Liver (tissue), 9 donors: ENCODE results near the gene TRAPPC3. TPM values are rescaled to one million over a fixed set of nuclear protein-coding genes. Genes with fewer than 3 reads are reported as not detected.

ENCODE experiments used
- DNase-seq: peaks from one replicate; pipeline ENCODE4 v3.0.0-alpha.2; 2017; ENCODE audit warnings: low spot score
- H3K27ac ChIP-seq, 2 donors: one replicate each; pipeline ENCODE4 v1.7.0; 2013; ENCODE audit warnings: inconsistent platforms in 2 of 2, low read length in 2 of 2, control low read depth in 1 of 2, low read depth in 1 of 2, mild to moderate bottlenecking in 1 of 2
- H3K27me3 ChIP-seq, 4 donors: one replicate each; pipeline versions ENCODE4 v1.6.1 to v1.7.0; 2013; ENCODE audit warnings: low read length in 3 of 4, inconsistent platforms in 1 of 4, mild to moderate bottlenecking in 1 of 4, moderate library complexity in 1 of 4; ENCODE audit not compliant: control insufficient read depth in 4 of 4, insufficient read depth in 4 of 4
- H3K36me3 ChIP-seq, 4 donors: one replicate each; pipeline versions ENCODE4 v1.6.1 to v1.7.0; 2013; ENCODE audit warnings: low read length in 3 of 4, mild to moderate bottlenecking in 3 of 4, low read depth in 1 of 4, moderate library complexity in 1 of 4; ENCODE audit not compliant: control insufficient read depth in 4 of 4, insufficient read depth in 3 of 4
- H3K4me1 ChIP-seq, 4 donors: one replicate each; pipeline versions ENCODE4 v1.6.1 to v1.7.0; 2013; ENCODE audit warnings: low read length in 3 of 4, mild to moderate bottlenecking in 3 of 4, moderate library complexity in 1 of 4; ENCODE audit not compliant: control insufficient read depth in 4 of 4, insufficient read depth in 4 of 4
- H3K4me3 ChIP-seq, 3 donors: one replicate each; pipeline versions ENCODE4 v1.6.1 to v1.7.0; 2013; ENCODE audit warnings: low read length in 3 of 3, control low read depth in 1 of 3, low read depth in 1 of 3, mild to moderate bottlenecking in 1 of 3
- H3K9ac ChIP-seq, 2 donors: one replicate each; pipeline ENCODE4 v1.7.0; 2013; ENCODE audit warnings: low read length in 2 of 2, mild to moderate bottlenecking in 2 of 2, moderate library complexity in 2 of 2, control low read depth in 1 of 2, low read depth in 1 of 2
- H3K9me3 ChIP-seq, 4 donors: one replicate each; pipeline versions ENCODE4 v1.6.1 to v1.7.0; 2013; ENCODE audit warnings: low read length in 3 of 4; ENCODE audit not compliant: control insufficient read depth in 4 of 4
- ATF3 ChIP-seq: IDR thresholded peaks from 2 replicates; pipeline ENCODE4 v1.6.1; 2016; ENCODE audit warnings: antibody characterized with exemption
- CTCF ChIP-seq: fragments of 150-350 bp; IDR thresholded peaks from 2 replicates; pipeline ENCODE4 v1.5.1; 2017; ENCODE audit warnings: improper control_type of control experiment, low read depth, low read length; ENCODE audit not compliant: missing input control
- EGR1 ChIP-seq, 2 donors: IDR thresholded peaks; 2 replicates each; pipeline ENCODE4 v1.6.1; 2016 to 2018; ENCODE audit warnings: antibody characterized with exemption in 2 of 2, low read depth in 2 of 2
- FOXA1 ChIP-seq: IDR thresholded peaks from 2 replicates; pipeline ENCODE4 v1.6.1; 2016; ENCODE audit warnings: antibody characterized with exemption
- HNF4A ChIP-seq, 2 donors: conservative IDR thresholded peaks; 2 replicates each; pipeline ENCODE4 v1.6.1; 2016; ENCODE audit warnings: antibody characterized with exemption in 2 of 2, mild to moderate bottlenecking in 2 of 2
- HNF4G ChIP-seq: IDR thresholded peaks from 2 replicates; pipeline ENCODE4 v1.6.1; 2016; ENCODE audit warnings: antibody characterized with exemption
- JUND ChIP-seq, 2 donors: IDR thresholded peaks; 2 replicates each; pipeline ENCODE4 v1.6.1; 2016; ENCODE audit warnings: antibody characterized with exemption in 2 of 2
- MAX ChIP-seq: IDR thresholded peaks from 2 replicates; pipeline ENCODE4 v1.6.1; 2016; ENCODE audit warnings: antibody characterized with exemption
- RAD21 ChIP-seq, 2 donors: IDR thresholded peaks; 2 replicates each; pipeline ENCODE4 v1.6.1; 2016; ENCODE audit warnings: antibody characterized with exemption in 2 of 2, mild to moderate bottlenecking in 2 of 2
- RXRA ChIP-seq, 2 donors: IDR thresholded peaks; 2 replicates each; pipeline ENCODE4 v1.6.1; 2017 to 2018; ENCODE audit warnings: antibody characterized with exemption in 2 of 2, mild to moderate bottlenecking in 1 of 2
- TAF1 ChIP-seq: conservative IDR thresholded peaks from 2 replicates; pipeline ENCODE4 v1.6.1; 2016; ENCODE audit warnings: antibody characterized with exemption, mild to moderate bottlenecking
- YY1 ChIP-seq: IDR thresholded peaks from 2 replicates; pipeline ENCODE4 v1.6.1; 2016; ENCODE audit warnings: antibody characterized with exemption, mild to moderate bottlenecking
- ZBTB33 ChIP-seq: IDR thresholded peaks from 2 replicates; pipeline ENCODE4 v1.6.1; 2016; ENCODE audit warnings: antibody characterized with exemption
- WGBS: extraction: QIAGEN DNeasy Blood & Tissue Kit; methylation state at CpG from one replicate; pipeline ENCODE4 v1.1.7; 2013; 5-methylcytosine and 5-hydroxymethylcytosine counted together
- polyA plus RNA-seq, 2 donors: library from polyadenylated mRNA; stranded (reverse) in 1 of 2; unstranded in 1 of 2; fragments of 200-250 nt in 1 of 2; fragments of >200 nt in 1 of 2; fragmentation: Nextera tagmentation in 1 of 2; extraction: Ambion mirVana in 1 of 2; gene quantifications; one replicate each; pipeline versions ENCODE4 v1.2.1 to v1.2.3, GENCODE V29; 2013 to 2015
- total RNA-seq, 2 donors: library from RNA; depleted of rRNA; stranded (reverse); fragments of >200 nt; gene quantifications; one replicate each; pipeline ENCODE4 v1.2.3, GENCODE V29; 2014
- donor health status: healthy.
- donor health status: healthy.
- donor health status: healthy.
- donor health status: healthy.
- donor health status: healthy.

The TRAPPC3 gene
- total and polyA plus RNA-seq, 4 donors = 24.2 to 56.1 (median 30.4) TPM

- Histone ChIP-seq H3K4me3 (no peak overlapping the region), H3K27me3 (no peaks in the 10 kb centered on the region), H3K27ac (no peak overlapping the region), H3K9ac (no peak overlapping the region), H3K36me3 (no peaks in the 10 kb centered on the region), H3K4me1 (no peaks in the 10 kb centered on the region), H3K9me3 (no peaks in the 10 kb centered on the region)
- DNase-seq = no peak
- no peak for TF ChIP-seq ZBTB33
- no peak for TF ChIP-seq FOXA1
- no peak for TF ChIP-seq EGR1 (IDR thresholded peaks at IDR 0.05; ENCODE audit: low read depth in 2 of 2)
- TF ChIP-seq RXRA (IDR thresholded peaks at IDR 0.05) = no peak
- TF ChIP-seq HNF4G = no peak
- TF ChIP-seq ATF3 = no peak
- no peak for TF ChIP-seq MAX
- no peak for TF ChIP-seq HNF4A (conservative IDR thresholded peaks at IDR 0.05)
- no peak for TF ChIP-seq TAF1
- TF ChIP-seq YY1 = no peak
- no peak for TF ChIP-seq CTCF
- TF ChIP-seq RAD21 (IDR thresholded peaks at IDR 0.05) = no peak
- WGBS = 75% methylated on average over 10 of the region's 10 CpGs
Observed at GRCh38 chr1:36118447-36119204, 30.7 kb downstream of the TRAPPC3 start.

GRCh38 chr1:36116901-36117300, 32.4 kb downstream of the TRAPPC3 start:
- H3K4me1 ChIP-seq = no peaks in the 10 kb centered on the region
- H3K27me3 ChIP-seq = no peaks in the 10 kb centered on the region
- no peaks in the 10 kb centered on the region for H3K9me3 ChIP-seq
- H3K9ac ChIP-seq = no peak overlapping the region
- TF ChIP-seq MAX (no peak), RXRA (IDR thresholded peaks at IDR 0.05) (no peak), ZBTB33 (no peak), JUND (IDR thresholded peaks at IDR 0.05) (no peak)
- no peak overlapping the region for H3K4me3 ChIP-seq
- no peak overlapping the region for H3K27ac ChIP-seq
- no peaks in the 10 kb centered on the region for H3K36me3 ChIP-seq
- 90% methylated on average over 5 of the region's 5 CpGs for WGBS
- DNase-seq = no peak
